ENCODE results near the gene DNAAF1.

The DNAAF1 gene

DNA sequence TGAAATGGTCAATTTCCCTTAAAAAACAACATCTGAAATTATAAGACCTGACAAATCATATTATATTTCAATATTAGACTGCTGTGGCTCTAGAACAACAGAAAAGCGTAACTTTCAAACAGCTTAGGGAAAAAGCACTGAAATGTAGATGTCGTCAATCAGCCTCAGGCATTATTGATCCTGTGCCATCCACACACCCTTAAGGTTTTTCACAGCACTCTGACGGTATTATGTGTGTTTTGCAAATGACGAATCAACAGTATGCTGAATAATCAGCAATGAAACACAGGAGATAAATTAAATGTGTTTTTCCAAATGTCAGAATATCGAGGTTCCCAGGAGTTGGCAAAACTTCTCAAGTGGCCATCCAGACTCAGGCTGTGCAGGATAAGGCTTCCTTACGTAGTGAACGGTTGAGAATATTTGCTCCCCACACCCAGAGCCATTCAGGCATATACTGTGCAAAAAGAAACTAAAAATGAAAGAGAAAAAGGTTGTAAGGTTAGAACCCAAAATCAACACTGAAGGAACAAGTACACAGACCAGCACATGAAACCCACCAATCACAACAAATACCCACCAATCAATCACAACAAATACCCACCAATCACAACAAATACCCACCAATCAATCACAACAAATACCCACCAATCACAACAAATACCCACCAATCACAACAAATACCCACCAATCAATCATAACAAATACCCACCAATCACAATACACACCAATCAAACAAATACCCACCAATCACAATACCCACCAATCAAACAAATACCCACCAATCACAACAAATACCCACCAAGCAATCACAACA lies 20.6 kb upstream of the DNAAF1 start:
- DNase-seq = no peak

GRCh38 chr16:84131117-84131516 lies 14.0 kb upstream of the DNAAF1 start:
- DNase-seq = no peak

- no peak for DNase-seq
Measured at GRCh38 chr16:84132527-84133285, 12.4 kb upstream of the DNAAF1 start.

GRCh38 chr16:84136331-84137125 lies 8.6 kb upstream of the DNAAF1 start:
- no peak for DNase-seq

DNA sequence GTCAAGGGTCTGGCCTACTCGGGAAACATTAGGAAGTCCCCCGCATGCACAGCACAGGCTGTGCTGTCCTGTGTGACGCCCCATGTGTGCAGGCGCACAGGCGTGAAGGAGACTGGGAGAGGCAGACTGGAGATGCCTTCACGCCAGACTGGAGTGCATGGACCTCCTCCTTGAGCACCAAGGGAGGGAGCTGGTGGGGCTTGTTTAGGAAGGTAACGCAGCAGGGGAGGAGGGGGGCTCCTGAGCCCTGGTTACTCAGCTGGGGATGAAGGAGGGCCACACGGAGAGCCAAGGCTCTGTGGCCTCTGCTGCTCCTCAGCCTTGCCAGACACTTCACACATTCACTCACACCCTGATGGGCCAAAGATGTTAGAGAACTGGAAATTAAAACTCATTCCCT lies 7.8 kb upstream of the DNAAF1 start:
- DNase-seq = no peak

- DNase-seq = no peak
Measured at GRCh38 chr16:84137769-84138357, 7.2 kb upstream of the DNAAF1 start.

GRCh38 chr16:84138500-84138823 lies 6.6 kb upstream of the DNAAF1 start:
- DNase-seq = no peak

DNA sequence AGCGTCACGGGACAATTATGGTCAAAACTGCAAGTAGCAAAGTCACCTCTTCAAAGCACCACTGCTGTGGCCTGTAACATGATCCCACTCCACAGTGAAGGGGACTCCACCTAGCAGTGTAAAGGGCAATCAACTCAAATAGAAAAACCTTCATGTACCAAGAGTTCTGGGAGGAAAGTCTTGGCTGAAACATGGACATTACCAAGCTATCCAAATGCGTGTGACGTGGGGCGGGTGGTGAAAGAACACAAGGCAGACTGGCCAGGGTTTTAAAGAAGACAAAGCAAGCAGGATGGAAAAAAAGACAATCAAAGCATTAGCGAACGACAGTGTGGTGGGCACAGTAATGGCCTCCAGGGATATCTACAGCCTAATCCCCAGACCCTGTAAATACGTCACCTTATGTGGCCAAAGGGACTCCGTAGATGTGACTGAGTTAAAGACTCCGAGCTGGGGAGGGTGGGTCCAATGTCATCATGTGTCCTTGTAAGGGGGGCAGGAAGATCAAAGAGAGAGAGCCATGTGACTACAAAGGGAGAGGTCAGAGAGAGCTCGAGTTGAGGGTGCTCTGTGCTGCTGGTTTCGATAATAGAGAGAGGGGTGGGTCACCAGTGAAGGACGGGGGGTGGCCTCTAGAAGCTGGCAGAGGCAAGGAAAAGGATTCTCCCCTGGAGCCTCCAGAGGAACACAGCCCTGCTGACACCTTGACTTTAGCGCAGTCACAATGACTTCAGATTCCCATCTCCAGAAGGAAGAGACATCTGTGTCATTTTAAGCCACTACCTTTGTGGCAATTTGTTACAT lies 6.1 kb upstream of the DNAAF1 start:
- DNase-seq = no peak

- DNase-seq = no peak
Measured at GRCh38 chr16:84139628-84140258, 5.4 kb upstream of the DNAAF1 start.

GRCh38 chr16:84141143-84141670 lies 3.9 kb upstream of the DNAAF1 start:
- no peak for DNase-seq

GRCh38 chr16:84143081-84143480 lies 2.0 kb upstream of the DNAAF1 start:
- no peak for DNase-seq

DNA sequence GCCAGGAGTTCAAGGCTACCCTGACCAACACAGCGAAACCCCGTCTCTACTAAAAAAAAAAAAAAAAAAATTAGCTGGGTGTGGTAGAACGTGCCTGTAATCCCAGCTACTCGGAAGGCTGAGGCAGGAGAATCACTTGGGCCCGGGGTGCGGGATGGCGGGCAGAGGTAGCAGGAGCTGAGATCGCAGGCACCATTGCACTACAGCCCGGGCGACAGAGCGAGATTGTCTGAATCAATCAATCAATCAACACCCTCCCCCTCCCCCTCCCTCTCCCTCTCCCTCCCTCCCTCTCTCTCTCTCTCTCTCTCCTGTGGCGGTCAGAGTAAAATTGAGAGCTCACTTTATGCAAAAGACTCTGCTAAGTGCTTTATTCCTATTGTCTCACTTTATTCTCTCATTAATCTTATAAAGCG lies 1.3 kb upstream of the DNAAF1 start:
- DNase-seq = no peak

DNA sequence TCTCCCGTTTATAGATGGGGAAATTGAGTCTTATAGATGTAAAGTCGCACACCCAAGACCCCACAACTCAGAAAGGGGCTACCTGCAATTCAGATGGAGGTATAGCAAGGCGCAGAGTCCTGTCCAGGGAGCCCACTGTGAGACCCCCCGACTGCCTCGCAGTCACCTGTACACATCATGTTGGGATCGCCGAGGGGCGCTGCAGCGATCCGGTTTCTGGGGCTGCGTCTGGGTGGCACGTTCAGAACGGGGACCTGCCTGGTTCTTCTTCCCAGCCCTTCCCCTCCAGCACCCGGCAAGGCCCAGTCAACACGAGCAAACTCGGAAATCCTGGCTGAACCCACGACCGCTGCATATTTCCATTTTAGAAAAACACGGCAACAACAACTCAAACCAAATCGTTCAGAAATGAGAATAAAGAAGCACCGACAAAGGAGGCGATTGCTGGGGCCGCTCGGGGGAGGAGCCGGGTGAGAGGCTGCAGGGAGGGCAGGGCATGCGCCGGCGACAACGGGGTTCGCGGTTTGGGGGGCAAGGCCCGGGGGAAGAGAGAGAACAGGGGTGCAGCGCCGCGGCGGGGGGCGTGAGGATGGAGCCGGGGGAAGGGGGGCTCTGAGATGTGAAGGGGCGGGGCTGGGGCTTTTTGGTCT lies 774 bp upstream of the DNAAF1 start:
- peak; percentile 22 to 25 for DNase-seq

DNA sequence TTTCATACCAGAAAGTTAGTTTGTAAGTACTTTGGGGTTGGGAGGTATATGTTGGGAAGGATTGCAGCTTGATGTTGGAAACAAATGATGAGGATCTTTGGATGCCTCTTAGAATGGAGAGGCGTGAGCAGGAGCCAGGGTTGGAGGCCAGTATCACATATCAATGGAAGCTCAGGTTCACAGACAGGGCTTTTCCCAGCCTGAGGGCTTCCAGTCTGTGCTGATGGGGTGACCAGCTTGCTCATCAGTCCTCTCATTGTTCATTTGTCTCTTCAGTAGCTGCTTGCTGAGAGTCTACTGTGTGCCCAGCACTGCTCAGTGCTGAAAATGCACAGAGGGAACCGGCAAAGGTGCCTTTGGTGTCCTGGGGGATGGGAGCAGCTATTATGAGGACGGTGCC lies 5.8 kb downstream of the DNAAF1 start:
- no peak for DNase-seq

DNA sequence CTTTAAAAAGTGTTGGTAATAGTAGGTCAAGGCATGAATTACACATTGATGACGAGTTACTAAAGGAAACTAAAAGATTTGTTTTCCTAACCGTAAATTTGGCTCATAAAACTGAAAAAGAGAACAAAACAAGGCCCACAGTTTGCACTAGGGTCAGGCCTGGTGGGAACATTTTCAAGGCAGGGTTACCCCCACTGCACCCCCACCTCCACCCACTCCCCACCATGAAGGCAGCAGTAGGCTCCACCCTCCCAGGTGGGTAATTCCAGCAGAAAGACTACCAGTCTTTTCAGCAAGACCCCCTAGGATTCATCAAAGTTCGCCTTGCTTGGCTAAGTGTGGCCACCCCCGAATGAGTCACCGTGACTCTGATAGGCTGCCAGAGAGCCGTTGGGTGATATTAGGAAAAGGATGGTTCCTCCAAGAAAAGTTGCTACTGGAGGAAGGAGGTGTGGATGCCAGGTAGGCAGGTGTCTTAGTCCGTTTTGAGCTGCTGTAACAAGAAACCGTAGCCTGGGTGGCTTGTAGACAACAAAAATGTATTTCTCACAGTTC lies 8.6 kb downstream of the DNAAF1 start:
- DNase-seq = no peak

DNA sequence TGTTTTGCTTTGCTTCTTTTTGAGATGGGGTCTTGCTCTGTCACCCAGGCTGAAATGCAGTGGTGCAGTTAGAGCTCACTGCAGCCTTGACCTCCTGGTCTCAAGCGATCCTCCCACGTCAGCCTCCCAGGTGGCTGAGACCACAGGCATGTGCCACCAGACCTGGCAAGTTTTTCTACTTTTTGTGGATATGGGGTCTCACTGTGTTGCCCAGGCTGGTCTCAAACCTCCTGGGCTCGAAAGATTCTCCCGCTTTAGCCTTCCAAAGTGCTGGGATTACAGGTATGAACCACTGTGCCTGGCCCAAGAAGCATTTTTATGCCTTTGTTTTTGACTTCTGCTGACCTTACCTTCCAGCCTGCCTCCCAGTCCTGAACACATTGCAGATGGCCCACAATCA lies 10.1 kb downstream of the DNAAF1 start:
- no peak for DNase-seq

DNA sequence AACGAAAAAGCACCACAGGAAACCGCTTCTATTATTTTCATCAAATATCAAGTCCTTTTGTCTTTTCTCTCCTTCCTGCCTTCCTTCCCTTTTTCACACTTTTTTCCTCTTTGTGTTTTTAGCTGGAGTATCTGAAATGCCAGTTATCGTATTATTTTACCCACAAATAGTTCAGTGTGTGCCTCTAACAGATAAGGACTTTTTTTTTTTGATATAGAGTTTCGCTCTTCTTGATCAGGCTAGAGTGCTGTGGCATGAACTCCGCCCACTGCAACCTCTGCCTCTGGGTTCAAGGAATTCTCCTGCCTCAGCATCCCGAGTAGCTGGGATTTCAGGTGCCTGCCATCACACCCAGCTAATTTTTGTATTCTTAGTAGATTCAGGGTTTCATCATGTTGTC lies 10.7 kb downstream of the DNAAF1 start:
- DNase-seq = no peak

DNA sequence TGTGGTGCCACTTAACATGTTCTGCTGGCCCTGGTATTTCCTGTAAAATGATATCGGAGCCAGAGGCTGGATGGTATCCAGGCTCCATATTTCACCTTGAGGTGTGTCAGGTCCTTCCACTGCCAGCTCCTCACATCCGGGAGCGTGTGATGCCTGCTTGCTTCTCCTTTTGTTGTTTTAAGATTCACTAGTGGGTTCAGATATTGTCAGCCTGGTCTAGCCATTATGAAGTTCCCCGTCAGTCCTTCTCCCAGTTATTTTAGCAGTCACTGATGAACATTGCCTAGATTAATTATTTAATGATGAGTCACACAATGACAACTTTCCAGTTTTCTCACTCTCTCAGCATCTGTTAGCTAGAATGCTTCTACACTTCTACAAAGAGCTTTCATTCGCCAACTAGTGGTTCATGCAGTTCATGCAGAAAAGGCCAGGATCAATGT lies 11.3 kb downstream of the DNAAF1 start:
- DNase-seq = no peak

DNA sequence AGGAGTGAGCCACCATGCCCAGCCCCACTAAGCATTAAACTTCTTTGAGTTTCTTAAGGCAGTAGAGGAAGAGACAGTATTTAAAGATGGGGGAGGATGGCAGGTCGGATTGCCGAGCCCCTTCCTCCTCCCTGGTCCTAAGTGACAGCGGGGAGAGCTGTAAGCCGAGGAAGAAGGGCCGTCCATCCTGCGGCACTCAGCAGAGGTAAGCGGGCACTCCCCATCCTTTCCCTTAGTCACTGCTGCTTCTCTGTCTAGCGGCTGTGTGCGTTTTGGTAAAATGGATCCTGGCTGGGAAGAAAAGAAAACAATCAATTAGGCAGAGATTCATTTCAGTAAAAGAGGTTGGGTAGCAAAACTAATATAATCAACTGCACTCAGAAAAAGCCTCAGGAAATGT lies 13.9 kb downstream of the DNAAF1 start:
- no peak for DNase-seq

- no peak for DNase-seq
Measured at GRCh38 chr16:84159800-84160199, 14.7 kb downstream of the DNAAF1 start.

GRCh38 chr16:84161037-84161436 lies 15.9 kb downstream of the DNAAF1 start:
- DNase-seq = no peak

Measured in activated CD4-positive, alpha-beta T cell treated with anti-CD3 and anti-CD28 coated beads for 4 hours (primary cell).